KMS-11 (cell line): ENCODE data around the gene RAB40C.
A peak's percentile ranks its signal among the peaks of the same experiment; 100 is the strongest.

ENCODE experiments used
- H2AFZ ChIP-seq: fragments of 200-600 bp; sonication (generic); 2 replicates; pipeline ENCODE4 v1.6.1; 2016; ENCODE audit warnings: antibody characterized with exemption, mixed run types, low read depth
- H3K27ac ChIP-seq: fragments of 200-600 bp; sonication (generic); 2 replicates; pipeline ENCODE4 v1.6.1; 2016; ENCODE audit warnings: mild to moderate bottlenecking, mixed run types
- H3K27me3 ChIP-seq: fragments of 200-600 bp; sonication (generic); 2 replicates; pipeline ENCODE4 v1.6.1; 2017; ENCODE audit warnings: mild to moderate bottlenecking, low read depth, mixed run types, moderate library complexity; ENCODE audit not compliant: insufficient read depth
- H3K36me3 ChIP-seq: fragments of 200-600 bp; sonication (generic); 2 replicates; pipeline ENCODE4 v1.6.1; 2017; ENCODE audit warnings: mild to moderate bottlenecking, mixed run types; ENCODE audit not compliant: insufficient read depth
- H3K4me1 ChIP-seq: fragments of 200-600 bp; sonication (generic); 2 replicates; pipeline ENCODE4 v1.6.1; 2016; ENCODE audit warnings: mild to moderate bottlenecking, low read depth, mixed run types; ENCODE audit not compliant: poor library complexity, severe bottlenecking
- H3K4me2 ChIP-seq: fragments of 200-600 bp; sonication (generic); 2 replicates; pipeline ENCODE4 v1.7.0; 2016; ENCODE audit warnings: mild to moderate bottlenecking, mixed run types
- H3K4me3 ChIP-seq: fragments of 200-600 bp; sonication (generic); IDR thresholded peaks from 2 replicates; pipeline ENCODE4 v1.6.1; 2017; ENCODE audit warnings: low read depth, low read length, mixed read lengths; ENCODE audit not compliant: insufficient read depth
- H3K79me2 ChIP-seq: fragments of 200-600 bp; sonication (generic); 2 replicates; pipeline ENCODE4 v1.6.1; 2016; ENCODE audit warnings: low read depth, mixed run types; ENCODE audit not compliant: insufficient read depth
- H3K9ac ChIP-seq: fragments of 200-600 bp; sonication (generic); 2 replicates; pipeline ENCODE4 v1.6.1; 2016; ENCODE audit warnings: mild to moderate bottlenecking, mixed run types
- H4K20me1 ChIP-seq: fragments of 200-600 bp; sonication (generic); 2 replicates; pipeline ENCODE4 v1.6.1; 2016; ENCODE audit warnings: mild to moderate bottlenecking, mixed run types; ENCODE audit not compliant: insufficient read depth
- TF ChIP-seq, protein P1 (sequence below): fragments of 200-600 bp; sonication (generic); conservative IDR thresholded peaks from 2 replicates; pipeline ENCODE4 v1.6.1; 2017; ENCODE audit warnings: low read depth, mild to moderate bottlenecking, antibody characterized with exemption, low read length, moderate library complexity, mixed read lengths

Gene RAB40C

DNA sequence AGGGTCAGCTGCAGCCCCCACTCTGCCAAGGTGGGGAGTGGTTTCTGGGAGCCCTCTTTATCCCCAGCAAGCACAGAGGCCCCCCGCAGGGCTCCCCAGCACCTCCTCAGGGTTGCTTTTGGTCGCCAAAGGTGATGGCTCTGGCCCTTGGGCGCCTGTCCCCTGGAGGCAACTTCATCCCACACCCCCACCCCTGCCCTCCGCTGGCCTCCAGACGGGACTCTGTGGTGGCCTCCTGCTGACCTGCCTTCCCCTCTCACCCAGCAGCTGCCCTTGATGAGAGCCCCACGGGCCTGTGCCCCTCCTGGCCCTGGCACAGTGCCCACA, 70.2 kb downstream of the RAB40C start:
- no peaks in the 10 kb centered on the region for H3K79me2 ChIP-seq
- H4K20me1 ChIP-seq: no peaks in the 10 kb centered on the region
- no peaks in the 10 kb centered on the region for H3K36me3 ChIP-seq
- peak overlapping the region; percentile 50 for H3K27ac ChIP-seq
- H3K4me1 ChIP-seq: peaks cover 20% of the 10 kb centered on the region
- no peak overlapping the region for H3K4me3 ChIP-seq
- H3K27me3 ChIP-seq: no peaks in the 10 kb centered on the region
- H2AFZ ChIP-seq: peak overlapping the region; percentile 49; the same call in 1 of the 2 replicates
- TF ChIP-seq, protein P1, sequence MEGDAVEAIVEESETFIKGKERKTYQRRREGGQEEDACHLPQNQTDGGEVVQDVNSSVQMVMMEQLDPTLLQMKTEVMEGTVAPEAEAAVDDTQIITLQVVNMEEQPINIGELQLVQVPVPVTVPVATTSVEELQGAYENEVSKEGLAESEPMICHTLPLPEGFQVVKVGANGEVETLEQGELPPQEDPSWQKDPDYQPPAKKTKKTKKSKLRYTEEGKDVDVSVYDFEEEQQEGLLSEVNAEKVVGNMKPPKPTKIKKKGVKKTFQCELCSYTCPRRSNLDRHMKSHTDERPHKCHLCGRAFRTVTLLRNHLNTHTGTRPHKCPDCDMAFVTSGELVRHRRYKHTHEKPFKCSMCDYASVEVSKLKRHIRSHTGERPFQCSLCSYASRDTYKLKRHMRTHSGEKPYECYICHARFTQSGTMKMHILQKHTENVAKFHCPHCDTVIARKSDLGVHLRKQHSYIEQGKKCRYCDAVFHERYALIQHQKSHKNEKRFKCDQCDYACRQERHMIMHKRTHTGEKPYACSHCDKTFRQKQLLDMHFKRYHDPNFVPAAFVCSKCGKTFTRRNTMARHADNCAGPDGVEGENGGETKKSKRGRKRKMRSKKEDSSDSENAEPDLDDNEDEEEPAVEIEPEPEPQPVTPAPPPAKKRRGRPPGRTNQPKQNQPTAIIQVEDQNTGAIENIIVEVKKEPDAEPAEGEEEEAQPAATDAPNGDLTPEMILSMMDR: no peak
- H3K4me2 ChIP-seq: peak overlapping the region; percentile 55
- H3K9ac ChIP-seq: peak overlapping the region; percentile 43; the same call in 1 of the 2 replicates

DNA sequence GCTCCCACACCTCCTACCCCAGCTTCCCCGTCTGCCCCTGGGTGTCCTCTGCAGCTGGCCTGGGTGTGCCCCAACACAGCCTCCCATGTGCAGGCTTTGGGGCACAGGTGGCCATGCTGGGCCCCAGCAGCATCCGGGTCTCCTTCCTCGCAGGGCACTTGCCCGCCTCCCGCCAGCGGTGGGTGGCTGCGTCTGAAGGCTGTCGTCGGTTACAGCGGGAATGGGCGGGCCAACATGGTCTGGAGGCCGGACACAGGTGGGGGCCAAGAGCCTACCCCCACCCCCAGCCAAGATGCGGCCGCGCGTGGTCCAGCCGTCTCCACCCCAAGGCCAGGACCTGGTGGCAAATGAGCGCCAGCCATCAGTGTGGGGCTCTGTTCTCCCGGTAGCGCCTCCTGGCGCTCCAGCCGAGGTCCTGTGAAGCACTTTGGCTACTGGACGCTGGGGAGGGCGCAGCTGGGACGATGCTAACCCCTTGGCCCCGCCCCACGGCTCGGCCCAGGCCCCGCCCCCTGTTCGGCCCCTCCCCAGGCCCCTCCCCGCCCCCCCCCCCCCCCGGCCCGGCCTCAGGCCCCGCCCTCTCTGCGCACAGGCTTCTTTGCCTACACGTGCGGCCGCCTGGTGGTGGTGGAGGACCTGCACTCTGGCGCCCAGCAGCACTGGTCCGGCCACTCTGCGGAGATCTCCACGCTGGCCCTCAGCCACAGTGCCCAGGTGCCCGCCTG, 70.8 kb downstream of the RAB40C start:
- Histone ChIP-seq H3K4me3 (no peak overlapping the region), H3K36me3 (no peaks in the 10 kb centered on the region), H3K4me1 (peaks cover 20% of the 10 kb centered on the region), H3K4me2 (peak overlapping the region; percentile 55), H3K79me2 (no peaks in the 10 kb centered on the region), H4K20me1 (no peaks in the 10 kb centered on the region), H3K9ac (peak overlapping the region; percentile 43; the same call in 1 of the 2 replicates), H2AFZ (peak overlapping the region; percentile 49; the same call in 1 of the 2 replicates), H3K27ac (peak overlapping the region; percentile 50), H3K27me3 (no peaks in the 10 kb centered on the region)
- TF ChIP-seq, protein P1: no peak; the same call in 1 of the 2 replicates

DNA sequence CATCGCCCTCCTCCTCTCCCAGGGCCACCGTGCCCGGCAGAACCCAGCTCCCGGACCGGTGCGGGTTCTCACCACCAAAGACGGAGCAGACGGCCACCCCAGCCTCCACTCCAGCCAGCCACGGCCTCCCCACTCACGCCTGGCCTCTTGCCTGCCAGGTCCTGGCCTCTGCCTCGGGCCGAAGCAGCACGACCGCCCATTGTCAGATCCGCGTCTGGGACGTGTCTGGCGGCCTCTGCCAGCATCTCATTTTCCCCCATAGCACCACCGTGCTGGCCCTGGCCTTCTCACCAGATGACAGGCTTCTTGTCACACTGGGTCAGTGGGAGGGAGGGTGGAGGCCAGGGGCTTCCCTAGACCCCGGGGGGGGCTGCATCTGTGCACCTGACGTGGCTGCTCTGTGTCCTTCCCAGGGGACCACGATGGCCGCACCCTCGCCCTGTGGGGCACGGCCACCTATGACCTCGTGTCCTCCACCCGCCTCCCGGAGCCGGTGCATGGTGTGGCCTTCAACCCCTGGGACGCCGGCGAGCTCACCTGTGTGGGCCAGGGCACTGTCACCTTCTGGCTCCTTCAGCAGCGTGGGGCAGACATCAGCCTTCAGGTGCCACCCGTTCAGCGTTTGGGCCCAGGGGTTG, 71.4 kb downstream of the RAB40C start:
- H3K27ac ChIP-seq: no peak overlapping the region

DNA sequence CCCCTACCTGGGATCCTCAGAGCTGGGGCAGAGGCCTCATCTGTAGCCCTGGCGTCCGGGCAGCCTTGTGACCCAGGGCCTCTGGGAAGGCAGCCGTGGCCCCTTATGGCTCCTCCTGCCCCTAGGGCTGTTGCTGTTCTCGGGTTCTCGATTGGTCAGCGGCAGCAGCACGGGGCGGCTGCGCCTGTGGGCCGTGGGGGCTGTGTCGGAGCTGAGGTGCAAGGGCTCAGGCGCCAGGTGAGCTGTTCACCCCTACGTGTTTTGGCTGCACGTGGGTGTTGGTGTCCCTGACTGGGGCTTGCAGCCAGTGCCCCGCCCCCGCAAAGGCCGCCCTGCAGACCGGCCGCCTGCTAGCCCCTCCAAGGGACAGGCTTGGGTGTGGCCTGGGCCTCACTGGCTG, 72.2 kb downstream of the RAB40C start:
- Histone ChIP-seq H3K79me2 (no peaks in the 10 kb centered on the region), H3K27me3 (no peaks in the 10 kb centered on the region), H4K20me1 (no peaks in the 10 kb centered on the region), H3K4me1 (peaks cover 20% of the 10 kb centered on the region), H3K4me3 (no peak overlapping the region), H3K36me3 (no peaks in the 10 kb centered on the region), H3K4me2 (no peak overlapping the region), H2AFZ (no peak overlapping the region), H3K27ac (no peak overlapping the region), H3K9ac (no peak overlapping the region)
- TF ChIP-seq, protein P1: no peak

More for the DNA sequence above, 71.4 kb downstream of the RAB40C start:
- Histone ChIP-seq H3K36me3 (no peaks in the 10 kb centered on the region), H3K4me1 (peaks cover 20% of the 10 kb centered on the region), H4K20me1 (no peaks in the 10 kb centered on the region), H2AFZ (peak overlapping the region; percentile 27; the same call in 1 of the 2 replicates), H3K9ac (no peak overlapping the region), H3K27me3 (no peaks in the 10 kb centered on the region), H3K4me2 (peak overlapping the region; percentile 49), H3K79me2 (no peaks in the 10 kb centered on the region), H3K4me3 (no peak overlapping the region)
- TF ChIP-seq, protein P1: peak; percentile 30; the same call in 1 of the 2 replicates
